GM12878 (cell line): Measurements from ENCODE around the gene SHROOM2. TPM values are rescaled to one million over a fixed set of nuclear protein-coding genes. Genes with fewer than 3 reads are reported as not detected.

ENCODE experiments used
- ATAC-seq: fragments of 200-7000 bp; cut with Tn5 transposase; 3 replicates; pipeline ENCODE4 v1.9.1; 2020; ENCODE audit warnings: mild to moderate bottlenecking, moderate library complexity
- BruUV-seq: library from RNA; stranded (reverse); fragments of 400-500 nt; replicated peaks from 2 replicates; lab custom pipeline; 2021; lab: Mats Ljungman, UMichigan
- CTCF ChIA-PET: fragments of 300-600 bp; sonication (Branson Sonifier 250); formaldehyde crosslinking; extraction: SDS; loops from one replicate; lab custom pipeline; 2021; ENCODE audit warnings: inconsistent platforms; lab: Yijun Ruan, JAX
- POLR2A ChIA-PET: fragments of 350-600 bp; formaldehyde crosslinking; extraction: SDS; loops from one replicate; lab custom pipeline; 2021; ENCODE audit warnings: inconsistent platforms; lab: Charles Lee
- RAD21 ChIA-PET: fragments of 300-600 bp; sonication (Branson Sonifier 250); formaldehyde crosslinking; loops from one replicate; lab custom pipeline; 2023; ENCODE audit warnings: antibody characterized with exemption; ENCODE audit not compliant: unreplicated experiment; lab: Charles Lee
- SMC1A ChIA-PET: fragments of 300-600 bp; sonication (Branson Sonifier 250); formaldehyde crosslinking; loops from one replicate; lab custom pipeline; 2023; ENCODE audit not compliant: unreplicated experiment, uncharacterized antibody; lab: Charles Lee
- DNase-seq: peaks from one replicate; pipeline ENCODE4 v3.0.0-alpha.2; 2011; ENCODE audit warnings: low read depth, low spot score
- FAIRE-seq: peaks from 3 replicates; lab custom pipeline; 2011; peaks lifted over from hg19 to GRCh38; lab: Jason Lieb, UNC
- H2AFZ ChIP-seq: 2 replicates; pipeline ENCODE4 v1.6.0; 2011; ENCODE audit warnings: low read depth, low read length, control low read depth; ENCODE audit not compliant: control insufficient read depth
- H3K27ac ChIP-seq: 2 replicates; pipeline ENCODE4 v1.5.1; 2011; ENCODE audit warnings: control low read depth; ENCODE audit not compliant: control insufficient read depth, insufficient read depth
- H3K27me3 ChIP-seq, 2 experiments: replicated peaks in 1 of 2; 2 replicates each; pipeline versions ENCODE4 v1.6.0 to v1.6.1; 2011; ENCODE audit warnings: low read length in 1 of 2; ENCODE audit not compliant: control insufficient read depth in 2 of 2, insufficient read depth in 2 of 2
- H3K36me3 ChIP-seq, 2 experiments: 2 replicates each; pipeline ENCODE4 v1.5.1; 2011; ENCODE audit warnings: low read length in 1 of 2; ENCODE audit not compliant: control insufficient read depth in 2 of 2, insufficient read depth in 2 of 2
- H3K4me1 ChIP-seq: 2 replicates; pipeline ENCODE4 v1.6.1; 2011; ENCODE audit warnings: mild to moderate bottlenecking, low read length, moderate library complexity, mixed read lengths; ENCODE audit not compliant: control insufficient read depth, insufficient read depth
- H3K4me2 ChIP-seq: 2 replicates; pipeline ENCODE4 v1.6.0; 2011; ENCODE audit warnings: control low read depth; ENCODE audit not compliant: control insufficient read depth, insufficient read depth
- H3K4me3 ChIP-seq: fragments of 200-600 bp; sonication (generic); 2 replicates; pipeline ENCODE4 v1.5.1; 2016
- H3K79me2 ChIP-seq: 2 replicates; pipeline ENCODE4 v1.6.0; 2011; ENCODE audit warnings: low read length; ENCODE audit not compliant: control insufficient read depth, insufficient read depth
- H3K9ac ChIP-seq: 2 replicates; pipeline ENCODE4 v1.8.0; 2011; ENCODE audit warnings: low read length, control low read depth, mixed read lengths; ENCODE audit not compliant: control insufficient read depth, insufficient read depth
- H3K9me3 ChIP-seq: replicated peaks from 3 replicates; pipeline ENCODE4 v1.5.1; 2011; ENCODE audit warnings: mild to moderate bottlenecking, low read length; ENCODE audit not compliant: control insufficient read depth, insufficient read depth
- H4K20me1 ChIP-seq: 2 replicates; pipeline ENCODE4 v1.6.0; 2011; ENCODE audit not compliant: control insufficient read depth, insufficient read depth
- EED ChIP-seq: sonication (generic); IDR thresholded peaks from 2 replicates; pipeline ENCODE4 v1.6.1; 2016; ENCODE audit warnings: antibody characterized with exemption, low read depth
- EZH2 ChIP-seq: IDR thresholded peaks from 2 replicates; pipeline ENCODE4 v1.6.1; 2012; ENCODE audit warnings: low read depth, mild to moderate bottlenecking, control low read depth, inconsistent platforms, low read length, borderline replicate concordance; ENCODE audit not compliant: control insufficient read depth
- IRF3 ChIP-seq: fragments of 450-650 bp; IDR thresholded peaks from 2 replicates; pipeline ENCODE4 v1.6.1; 2014; ENCODE audit warnings: mild to moderate bottlenecking
- MYB ChIP-seq: fragments of 150-350 bp; IDR thresholded peaks from 2 replicates; pipeline ENCODE4 v1.6.1; 2014; ENCODE audit warnings: mild to moderate bottlenecking, low read depth, low read length, borderline replicate concordance
- RB1 ChIP-seq: fragments of 450-650 bp; formaldehyde crosslinking; IDR thresholded peaks from 2 replicates; pipeline ENCODE4 v1.6.1; 2017; ENCODE audit warnings: mild to moderate bottlenecking, borderline replicate concordance
- SKIL ChIP-seq: fragments of 450-650 bp; IDR thresholded peaks from 2 replicates; pipeline ENCODE4 v1.6.1; 2017; ENCODE audit warnings: mild to moderate bottlenecking, low read depth, inconsistent platforms; ENCODE audit not compliant: poor library complexity, severe bottlenecking
- SREBF2 ChIP-seq: IDR thresholded peaks from 2 replicates; pipeline ENCODE4 v1.6.1; 2012; ENCODE audit warnings: mild to moderate bottlenecking, low read length
- TARDBP ChIP-seq: IDR thresholded peaks from 2 replicates; pipeline ENCODE4 v1.6.1; 2016; ENCODE audit warnings: borderline replicate concordance
- ZBTB11 ChIP-seq: fragments of 450-650 bp; formaldehyde crosslinking; IDR thresholded peaks from 2 replicates; pipeline ENCODE4 v1.5.0; 2022; ENCODE audit warnings: mild to moderate bottlenecking, missing genetic modification characterization
- ZNF687 ChIP-seq: fragments of 450-650 bp; IDR thresholded peaks from 2 replicates; pipeline ENCODE4 v1.6.1; 2017; ENCODE audit warnings: mild to moderate bottlenecking, moderate library complexity
- WGBS: methylation state at CpG from one replicate; pipeline ENCODE4 v1.1.6; 2016; ENCODE audit warnings: low lambda C conversion rate; ENCODE audit not compliant: insufficient replicate concordance, insufficient coverage; ENCODE audit errors: missing lambda C conversion rate; 5-methylcytosine and 5-hydroxymethylcytosine counted together
- in situ Hi-C: fragments of 300-500 bp; cut with MboI; formaldehyde crosslinking; loops from 9 replicates; pipeline ENCODE4 v1.14.3; 2018; ENCODE audit warnings: mixed read lengths
- intact Hi-C: fragments of 100-400 bp; cut with micrococcal nuclease; formaldehyde crosslinking; loops from one replicate; pipeline ENCODE4 v1.14.2; 2022; ENCODE audit not compliant: unreplicated experiment
- polyA plus RNA-seq, 11 experiments: library from polyadenylated mRNA; depleted of rRNA in 4 of 11; unstranded in 6 of 11; stranded (reverse) in 5 of 11; fragments of >200 nt; fragmentation: Nextera tagmentation in 4 of 11; fragmentation: Illumina TruSeq in 1 of 11; extraction: Ambion mirVana in 4 of 11; extraction: Trizol in 1 of 11; gene quantifications; 1 replicate in 1 of 11; 2 replicates in 10 of 11; pipeline versions ENCODE4 v1.2.1 to v1.2.3, GENCODE V29; 2011 to 2016; ENCODE audit warnings: inconsistent platforms in 2 of 11, missing spikeins in 2 of 11, low read depth in 1 of 11
- total RNA-seq, 4 experiments: library from RNA; depleted of rRNA in 3 of 4; stranded (reverse); fragments of >200 nt in 3 of 4; fragmentation: Illumina TruSeq in 1 of 4; extraction: Trizol in 1 of 4; gene quantifications; 2 replicates each; pipeline versions ENCODE4 v1.2.1 to v1.2.3, GENCODE V29; 2013 to 2021

SHROOM2 gene
- total and polyA plus RNA-seq, 10 of the 15 experiments (the other 5 are each of a cell fraction or from before 2014, with no cell fraction given): under 0.01 to 0.15 (median 0.09) TPM; not detected in 2

- CTCF ChIA-PET: no interaction called here
- no peak overlapping the region for H3K9ac ChIP-seq
- WGBS: 0% methylated on average over 1 of the region's 1 CpG
- FAIRE-seq (no peak), ATAC-seq (no peak), DNase-seq (no peak)
- TF ChIP-seq SREBF2 (no peak), MYB (no peak), ZBTB11 (CRISPR knock-in tag) (no peak), RB1 (no peak), EED (no peak), TARDBP (no peak), EZH2 (no peak), IRF3 (no peak), SKIL (no peak), ZNF687 (no peak)
- no peak overlapping the region for H3K4me3 ChIP-seq
- intact Hi-C loops: no loop called here
- no peak overlapping the region for H3K27ac ChIP-seq
- in situ Hi-C loops: no loop called here
- no peaks in the 10 kb centered on the region for H3K79me2 ChIP-seq
- H2AFZ ChIP-seq: no peak overlapping the region
- POLR2A ChIA-PET: no interaction called here
- H3K36me3 ChIP-seq: no peaks in the 10 kb centered on the region
- RAD21 ChIA-PET: no interaction called here
- H3K4me1 ChIP-seq: no peaks in the 10 kb centered on the region
- BruUV-seq: no TSS peak
- H3K9me3 ChIP-seq: no peaks in the 10 kb centered on the region; the same call in 1 of the 3 replicates
- no peak overlapping the region for H3K4me2 ChIP-seq
- no peaks in the 10 kb centered on the region; a peak in 1 of 4 replicates for H3K27me3 ChIP-seq
- SMC1A ChIA-PET: no interaction called here
- H4K20me1 ChIP-seq: no peaks in the 10 kb centered on the region
Measured at GRCh38 chrX:9952300-9952699, 166.1 kb downstream of the SHROOM2 start.
